Neural cell (in vitro differentiated cells): Measurements from ENCODE around the gene CKMT2.

ENCODE experiments used
- EP300 ChIP-seq: fragments of 450-650 bp; conservative IDR thresholded peaks from 2 replicates; pipeline ENCODE4 v1.6.1; 2014; ENCODE audit warnings: antibody characterized with exemption, mild to moderate bottlenecking, moderate library complexity; ENCODE audit not compliant: poor library complexity, severe bottlenecking
- POLR2AphosphoS5 ChIP-seq: IDR thresholded peaks from 2 replicates; pipeline ENCODE4 v1.6.1; 2012
- SMC3 ChIP-seq: fragments of 450-650 bp; conservative IDR thresholded peaks from 2 replicates; pipeline ENCODE4 v1.6.1; 2014; ENCODE audit warnings: antibody characterized with exemption, mild to moderate bottlenecking, moderate library complexity; ENCODE audit not compliant: poor library complexity
- TF ChIP-seq, protein P1 (sequence below): fragments of 450-650 bp; IDR thresholded peaks from 2 replicates; pipeline ENCODE4 v1.5.1; 2014; ENCODE audit warnings: antibody characterized with exemption, mild to moderate bottlenecking, moderate library complexity; ENCODE audit not compliant: poor library complexity, severe bottlenecking

DNA sequence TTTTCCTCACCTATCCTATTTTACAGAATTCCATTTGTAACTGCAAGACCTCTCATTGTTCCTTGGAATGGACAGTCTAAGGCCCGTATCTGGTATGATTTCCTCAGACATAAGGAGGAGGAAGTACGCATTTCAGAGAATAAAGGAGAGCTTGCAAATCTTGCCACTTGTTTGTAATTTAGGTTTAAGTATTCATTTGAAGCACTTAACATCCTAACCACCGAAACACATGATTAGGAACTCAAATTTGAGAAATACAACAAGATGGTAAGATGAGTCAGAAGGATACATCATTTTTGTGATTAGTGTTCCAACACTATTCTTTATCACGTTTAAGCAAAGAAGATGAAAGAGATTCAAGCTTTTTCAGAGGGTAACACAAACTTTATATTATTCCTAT, 64.4 kb downstream of the CKMT2 start:
- TF ChIP-seq, protein P1, sequence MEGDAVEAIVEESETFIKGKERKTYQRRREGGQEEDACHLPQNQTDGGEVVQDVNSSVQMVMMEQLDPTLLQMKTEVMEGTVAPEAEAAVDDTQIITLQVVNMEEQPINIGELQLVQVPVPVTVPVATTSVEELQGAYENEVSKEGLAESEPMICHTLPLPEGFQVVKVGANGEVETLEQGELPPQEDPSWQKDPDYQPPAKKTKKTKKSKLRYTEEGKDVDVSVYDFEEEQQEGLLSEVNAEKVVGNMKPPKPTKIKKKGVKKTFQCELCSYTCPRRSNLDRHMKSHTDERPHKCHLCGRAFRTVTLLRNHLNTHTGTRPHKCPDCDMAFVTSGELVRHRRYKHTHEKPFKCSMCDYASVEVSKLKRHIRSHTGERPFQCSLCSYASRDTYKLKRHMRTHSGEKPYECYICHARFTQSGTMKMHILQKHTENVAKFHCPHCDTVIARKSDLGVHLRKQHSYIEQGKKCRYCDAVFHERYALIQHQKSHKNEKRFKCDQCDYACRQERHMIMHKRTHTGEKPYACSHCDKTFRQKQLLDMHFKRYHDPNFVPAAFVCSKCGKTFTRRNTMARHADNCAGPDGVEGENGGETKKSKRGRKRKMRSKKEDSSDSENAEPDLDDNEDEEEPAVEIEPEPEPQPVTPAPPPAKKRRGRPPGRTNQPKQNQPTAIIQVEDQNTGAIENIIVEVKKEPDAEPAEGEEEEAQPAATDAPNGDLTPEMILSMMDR = no peak
- no peak for TF ChIP-seq POLR2AphosphoS5
- no peak for TF ChIP-seq EP300
- TF ChIP-seq SMC3 = no peak
